ENCODE results near the gene DCLRE1A. TPM values are rescaled to one million over a fixed set of nuclear protein-coding genes. Genes with fewer than 3 reads are reported as not detected.

The DCLRE1A gene
- polyA plus RNA-seq, 1 donor from 2014 or later = 11.6 TPM

DNA sequence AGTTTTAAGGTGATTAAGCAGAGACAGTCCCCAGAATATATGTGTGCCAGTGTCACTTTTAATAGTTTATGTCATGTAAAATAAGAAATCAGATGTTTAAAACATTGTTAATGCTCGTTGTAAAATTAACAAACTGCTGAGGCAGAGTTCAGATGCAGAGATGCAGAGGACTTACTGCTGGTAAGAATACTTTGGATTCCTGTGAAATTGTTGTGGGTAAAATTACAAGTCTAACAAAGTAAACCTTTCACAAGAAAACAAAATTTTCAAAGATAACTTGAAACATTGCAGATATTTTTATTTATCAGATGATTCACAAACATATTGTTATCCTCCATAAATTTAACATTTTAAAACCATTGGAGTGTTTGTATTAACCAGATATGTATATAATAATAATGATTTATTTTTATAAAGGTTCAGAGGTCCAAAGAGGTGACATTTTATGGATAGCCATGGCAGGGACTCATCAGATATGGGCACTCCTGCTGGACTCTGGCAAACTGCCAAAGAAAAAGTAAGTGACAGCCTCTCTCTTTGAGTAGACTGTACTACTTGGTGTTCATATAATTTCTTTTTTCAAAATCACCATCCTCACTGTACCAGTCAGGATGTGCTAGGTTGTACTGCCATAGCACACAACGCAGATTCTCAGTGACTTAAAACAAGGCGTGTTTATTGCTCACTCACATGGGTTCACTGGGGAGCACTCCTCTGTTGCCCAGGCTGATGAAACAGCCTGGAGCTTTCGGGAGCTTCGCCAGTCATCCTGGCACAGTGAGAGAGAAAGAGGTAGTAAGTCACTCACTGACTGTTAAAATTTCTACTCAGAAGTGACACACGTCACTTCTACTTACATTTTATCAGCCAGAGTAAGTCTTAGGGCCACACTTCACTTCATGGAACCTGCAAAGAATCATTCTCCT is 44.1 kb upstream of the DCLRE1A start:
- H3K9me3 ChIP-seq (ENCODE audit: low read length) = no peaks in the 10 kb centered on the region
- no peaks in the 10 kb centered on the region for H4K20me1 ChIP-seq (ENCODE audit: insufficient read depth)
- no peaks in the 10 kb centered on the region for H3K9me2 ChIP-seq (ENCODE audit: insufficient read depth, low read length)
- H3K36me3 ChIP-seq (ENCODE audit: insufficient read depth, low read length) = no peaks in the 10 kb centered on the region
- H3K79me2 ChIP-seq (replicated peaks; ENCODE audit: insufficient read depth, low read length) = no peaks in the 10 kb centered on the region
- no peaks in the 10 kb centered on the region for H3F3A ChIP-seq (ENCODE audit: insufficient read depth, low read length, poor library complexity, severe bottlenecking)
- H3K4me2 ChIP-seq (ENCODE audit: low read length) = no peak overlapping the region
- H3K27me3 ChIP-seq (ENCODE audit: insufficient read depth, low read depth, low read length) = no peaks in the 10 kb centered on the region
- H3K27ac ChIP-seq (ENCODE audit: low read length) = no peak overlapping the region
- H3K9ac ChIP-seq (ENCODE audit: low read length) = no peak overlapping the region
- H2AFZ ChIP-seq (ENCODE audit: low read depth, low read length) = no peak overlapping the region
- TF ChIP-seq MXI1 (conservative IDR thresholded peaks at IDR 0.05; ENCODE audit: poor library complexity, severe bottlenecking) (no peak), TAF1 (IDR thresholded peaks at IDR 0.05; ENCODE audit: low read depth) (no peak), CTCF (IDR thresholded peaks at IDR 0.05; ENCODE audit: poor library complexity, severe bottlenecking) (no peak), EP300 (conservative IDR thresholded peaks at IDR 0.05; ENCODE audit: poor library complexity, severe bottlenecking) (no peak), RAD21 (conservative IDR thresholded peaks at IDR 0.05) (no peak), POLR2AphosphoS5 (IDR thresholded peaks at IDR 0.05) (no peak), SMC3 (conservative IDR thresholded peaks at IDR 0.05; ENCODE audit: poor library complexity) (no peak), EZH2 (IDR thresholded peaks at IDR 0.05; ENCODE audit: borderline replicate concordance, insufficient read depth, low read length, poor library complexity, severe bottlenecking) (no peak)
- TF ChIP-seq, protein P1, sequence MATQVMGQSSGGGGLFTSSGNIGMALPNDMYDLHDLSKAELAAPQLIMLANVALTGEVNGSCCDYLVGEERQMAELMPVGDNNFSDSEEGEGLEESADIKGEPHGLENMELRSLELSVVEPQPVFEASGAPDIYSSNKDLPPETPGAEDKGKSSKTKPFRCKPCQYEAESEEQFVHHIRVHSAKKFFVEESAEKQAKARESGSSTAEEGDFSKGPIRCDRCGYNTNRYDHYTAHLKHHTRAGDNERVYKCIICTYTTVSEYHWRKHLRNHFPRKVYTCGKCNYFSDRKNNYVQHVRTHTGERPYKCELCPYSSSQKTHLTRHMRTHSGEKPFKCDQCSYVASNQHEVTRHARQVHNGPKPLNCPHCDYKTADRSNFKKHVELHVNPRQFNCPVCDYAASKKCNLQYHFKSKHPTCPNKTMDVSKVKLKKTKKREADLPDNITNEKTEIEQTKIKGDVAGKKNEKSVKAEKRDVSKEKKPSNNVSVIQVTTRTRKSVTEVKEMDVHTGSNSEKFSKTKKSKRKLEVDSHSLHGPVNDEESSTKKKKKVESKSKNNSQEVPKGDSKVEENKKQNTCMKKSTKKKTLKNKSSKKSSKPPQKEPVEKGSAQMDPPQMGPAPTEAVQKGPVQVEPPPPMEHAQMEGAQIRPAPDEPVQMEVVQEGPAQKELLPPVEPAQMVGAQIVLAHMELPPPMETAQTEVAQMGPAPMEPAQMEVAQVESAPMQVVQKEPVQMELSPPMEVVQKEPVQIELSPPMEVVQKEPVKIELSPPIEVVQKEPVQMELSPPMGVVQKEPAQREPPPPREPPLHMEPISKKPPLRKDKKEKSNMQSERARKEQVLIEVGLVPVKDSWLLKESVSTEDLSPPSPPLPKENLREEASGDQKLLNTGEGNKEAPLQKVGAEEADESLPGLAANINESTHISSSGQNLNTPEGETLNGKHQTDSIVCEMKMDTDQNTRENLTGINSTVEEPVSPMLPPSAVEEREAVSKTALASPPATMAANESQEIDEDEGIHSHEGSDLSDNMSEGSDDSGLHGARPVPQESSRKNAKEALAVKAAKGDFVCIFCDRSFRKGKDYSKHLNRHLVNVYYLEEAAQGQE (IDR thresholded peaks at IDR 0.05; ENCODE audit: borderline replicate concordance) = no peak
- H3K4me3 ChIP-seq (ENCODE audit: low read length) = no peak overlapping the region

GRCh38 chr10:113895018-113895417 is 41.1 kb upstream of the DCLRE1A start:
- Histone ChIP-seq H3K9me3 (ENCODE audit: low read length) (peaks cover 7% of the 10 kb centered on the region), H3K27ac (ENCODE audit: low read length) (no peak overlapping the region), H3K4me3 (ENCODE audit: low read length) (no peak overlapping the region), H3K4me2 (ENCODE audit: low read length) (no peak overlapping the region), H3F3A (ENCODE audit: insufficient read depth, low read length, poor library complexity, severe bottlenecking) (no peaks in the 10 kb centered on the region), H3K79me2 (replicated peaks; ENCODE audit: insufficient read depth, low read length) (no peaks in the 10 kb centered on the region), H4K20me1 (ENCODE audit: insufficient read depth) (no peaks in the 10 kb centered on the region), H3K9me2 (ENCODE audit: insufficient read depth, low read length) (no peaks in the 10 kb centered on the region), H3K27me3 (ENCODE audit: insufficient read depth, low read depth, low read length) (no peaks in the 10 kb centered on the region), H3K9ac (ENCODE audit: low read length) (no peak overlapping the region), H3K36me3 (ENCODE audit: insufficient read depth, low read length) (no peaks in the 10 kb centered on the region), H2AFZ (ENCODE audit: low read depth, low read length) (no peak overlapping the region)
- no peak for TF ChIP-seq RAD21 (conservative IDR thresholded peaks at IDR 0.05)
- TF ChIP-seq EZH2 (IDR thresholded peaks at IDR 0.05; ENCODE audit: borderline replicate concordance, insufficient read depth, low read length, poor library complexity, severe bottlenecking) = no peak
- no peak for TF ChIP-seq TAF1 (IDR thresholded peaks at IDR 0.05; ENCODE audit: low read depth)
- TF ChIP-seq, protein P1 (IDR thresholded peaks at IDR 0.05; ENCODE audit: borderline replicate concordance) = no peak
- no peak for TF ChIP-seq CTCF (IDR thresholded peaks at IDR 0.05; ENCODE audit: poor library complexity, severe bottlenecking)
- TF ChIP-seq POLR2AphosphoS5 (IDR thresholded peaks at IDR 0.05) = no peak
- TF ChIP-seq SMC3 (conservative IDR thresholded peaks at IDR 0.05; ENCODE audit: poor library complexity) = no peak
- no peak for TF ChIP-seq MXI1 (conservative IDR thresholded peaks at IDR 0.05; ENCODE audit: poor library complexity, severe bottlenecking)
- no peak for TF ChIP-seq EP300 (conservative IDR thresholded peaks at IDR 0.05; ENCODE audit: poor library complexity, severe bottlenecking)

Measured in neural cell (in vitro differentiated cells).